ENCODE measurements around the gene RAD51C.
"Not testable (repeated sequence)": the region's sequence is repeated elsewhere in the genome, so short reads cannot be mapped to it uniquely, and the experiment has no call there.

Gene RAD51C

DNA sequence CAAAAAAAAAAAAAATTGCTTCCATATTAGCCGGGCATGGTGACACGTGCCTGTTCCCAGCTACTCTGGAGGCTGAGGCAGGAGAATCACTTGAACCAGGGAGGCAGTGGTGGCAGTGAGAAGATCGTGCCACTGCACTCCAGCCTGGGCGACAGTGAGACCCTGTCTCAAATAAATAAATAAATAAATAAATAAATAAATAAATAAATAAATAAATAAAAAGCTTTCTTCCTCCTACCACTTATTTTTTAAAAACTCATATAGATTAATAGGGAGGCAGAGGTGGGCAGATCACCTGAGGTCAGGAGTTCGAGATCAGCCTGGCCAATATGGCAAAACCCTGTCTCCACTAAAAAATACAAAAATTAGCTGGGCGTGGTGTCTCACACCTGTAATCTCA lies 7.9 kb upstream of the RAD51C start:
- not testable (repeated sequence) for DNase-seq

DNA sequence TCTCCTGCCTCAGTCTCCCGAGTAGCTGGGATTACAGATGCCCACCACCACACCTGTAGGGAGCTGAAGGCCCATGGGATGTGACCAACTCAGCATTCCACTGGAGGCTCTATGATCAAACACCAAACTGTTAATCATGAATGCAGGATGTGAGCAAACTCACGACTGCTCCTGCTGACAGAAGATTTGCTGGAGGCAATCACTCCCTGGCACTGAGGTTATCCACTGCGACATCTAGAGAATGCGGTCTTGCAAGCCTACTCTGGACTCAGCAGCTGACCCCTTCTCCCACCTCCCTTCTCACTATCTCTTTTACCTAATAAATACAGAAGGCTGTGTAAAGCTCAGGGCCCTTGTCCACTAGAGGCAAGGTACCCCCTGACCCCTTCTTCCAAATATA lies 5.4 kb upstream of the RAD51C start:
- DNase-seq, result no peak

DNA sequence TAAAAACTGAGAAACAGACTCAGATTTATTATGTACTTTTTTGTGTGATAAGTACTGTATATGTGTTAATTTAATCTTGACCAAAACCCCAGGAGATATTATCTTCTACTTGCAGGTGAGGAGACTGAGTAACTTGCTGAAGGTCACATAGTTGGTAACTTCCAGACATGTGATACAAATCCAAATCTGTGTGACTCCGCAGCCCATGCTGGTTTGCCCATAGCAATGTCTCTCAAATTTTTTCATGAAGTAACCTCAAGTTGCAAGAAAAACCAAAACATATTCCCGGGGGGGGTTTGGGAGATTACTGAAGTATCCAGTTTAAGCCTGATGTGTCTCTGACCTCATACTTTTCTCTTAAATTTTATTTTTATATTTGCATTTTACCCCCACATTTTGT lies 3.9 kb upstream of the RAD51C start:
- DNase-seq, result no peak

DNA sequence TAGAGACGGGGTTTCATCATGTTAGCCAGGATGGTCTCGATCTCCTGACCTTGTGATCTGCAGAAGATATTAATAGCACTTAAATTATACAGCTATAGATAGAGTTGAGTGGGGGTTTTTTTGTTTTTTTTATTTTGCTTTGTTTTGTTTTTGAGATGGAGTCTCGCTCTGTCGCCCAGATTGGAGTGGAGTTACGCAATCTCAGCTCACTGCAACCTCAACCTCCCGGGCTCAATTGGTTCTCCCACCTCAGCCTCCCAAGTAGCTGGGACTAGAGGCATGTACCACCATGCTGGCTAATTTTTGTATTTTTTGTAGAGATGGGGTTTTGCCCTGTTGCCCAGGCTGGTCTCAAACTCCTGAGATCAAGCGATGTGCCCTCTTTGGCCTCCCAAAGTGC lies 2.4 kb upstream of the RAD51C start:
- DNase-seq, result not testable (repeated sequence)

DNA sequence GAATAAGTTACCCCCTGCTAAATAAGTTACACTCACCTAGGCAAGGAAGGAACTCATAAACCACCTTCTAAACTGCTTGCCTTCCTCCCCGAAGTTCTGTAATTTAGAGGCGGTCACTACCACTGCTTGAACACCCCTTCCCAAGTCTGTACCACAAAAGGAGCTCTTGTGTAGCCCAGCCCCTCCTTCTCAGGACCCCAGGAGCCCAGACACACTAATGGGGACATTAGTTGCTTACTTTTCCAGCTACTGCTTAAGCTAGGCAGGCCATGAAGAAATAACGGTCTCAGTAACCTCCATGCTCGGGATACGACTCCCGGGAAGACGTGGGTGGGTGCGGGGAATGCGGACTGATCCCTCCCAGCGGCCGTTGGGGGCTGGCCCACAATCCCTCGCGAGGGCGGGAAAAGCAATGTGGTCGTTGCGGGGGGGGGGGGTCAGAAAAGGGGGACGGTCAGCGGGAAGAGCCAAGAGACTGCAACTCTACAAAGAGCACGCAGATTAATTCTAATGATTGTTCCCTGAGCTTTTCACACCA lies 632 bp upstream of the RAD51C start, which contains the start of gene TEX14:
TEX14 (minus strand) TSS at position 345 of the 538 bp plus-strand sequence. CDS start 40,044 bp downstream, outside the sequence.
- DNase-seq, result peak; percentile 78

GRCh38 chr17:58693208-58693607 lies 806 bp downstream of the RAD51C start:
- DNase-seq, result no peak

- no peak for DNase-seq
Observed at GRCh38 chr17:58693751-58694150, 1.3 kb downstream of the RAD51C start.

DNA sequence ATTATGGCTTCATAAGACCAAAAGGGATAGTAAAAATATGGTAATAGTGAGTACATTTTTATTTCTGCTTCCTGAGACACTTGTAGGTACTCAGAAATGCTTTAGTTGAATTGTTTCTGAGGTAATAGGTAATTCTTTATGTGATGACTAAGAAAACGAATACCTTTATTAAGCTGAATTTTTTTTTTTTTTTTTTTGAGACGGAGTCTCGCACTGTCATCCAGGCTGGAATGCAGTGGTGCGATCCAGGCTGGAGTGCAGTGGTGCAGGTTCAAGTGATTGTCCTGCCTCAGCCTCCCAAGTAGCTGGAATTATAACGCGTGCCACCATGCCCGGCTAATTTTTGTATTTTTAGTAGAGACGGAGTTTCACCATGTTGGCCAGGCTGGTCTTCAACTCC lies 1.9 kb downstream of the RAD51C start:
- no peak for DNase-seq

DNA sequence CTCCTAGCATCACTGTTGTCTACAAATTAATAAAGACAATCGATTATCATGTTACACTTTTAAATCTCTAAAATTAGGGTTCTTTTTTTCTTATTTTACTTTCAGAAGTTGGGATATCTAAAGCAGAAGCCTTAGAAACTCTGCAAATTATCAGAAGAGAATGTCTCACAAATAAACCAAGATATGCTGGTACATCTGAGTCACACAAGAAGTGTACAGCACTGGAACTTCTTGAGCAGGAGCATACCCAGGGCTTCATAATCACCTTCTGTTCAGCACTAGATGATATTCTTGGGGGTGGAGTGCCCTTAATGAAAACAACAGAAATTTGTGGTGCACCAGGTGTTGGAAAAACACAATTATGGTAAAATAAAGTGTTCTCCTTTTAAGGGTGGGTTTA lies 2.4 kb downstream of the RAD51C start:
- no peak for DNase-seq

GRCh38 chr17:58699771-58700170 lies 7.4 kb downstream of the RAD51C start:
- no peak for DNase-seq

GRCh38 chr17:58702045-58702476 lies 9.7 kb downstream of the RAD51C start:
- no peak for DNase-seq

DNA sequence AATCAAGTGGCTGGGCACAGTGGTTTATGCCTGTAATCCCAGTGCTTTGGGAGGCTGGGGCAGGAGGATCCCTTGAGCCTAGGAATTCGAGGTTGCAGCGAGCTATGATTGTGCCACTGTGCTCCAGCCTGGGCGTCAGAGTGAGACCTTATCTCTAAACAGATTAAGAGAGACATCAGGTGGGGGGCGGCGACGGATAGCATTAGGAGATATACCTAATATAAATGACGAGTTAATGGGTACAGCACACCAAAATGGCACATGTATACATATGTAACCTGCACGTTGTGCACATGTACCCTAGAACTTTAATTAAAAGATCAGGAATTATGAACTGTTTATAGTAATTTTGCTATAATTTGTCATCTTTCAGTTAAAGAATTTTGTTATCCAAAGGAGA lies 10.3 kb downstream of the RAD51C start:
- no peak for DNase-seq

DNA sequence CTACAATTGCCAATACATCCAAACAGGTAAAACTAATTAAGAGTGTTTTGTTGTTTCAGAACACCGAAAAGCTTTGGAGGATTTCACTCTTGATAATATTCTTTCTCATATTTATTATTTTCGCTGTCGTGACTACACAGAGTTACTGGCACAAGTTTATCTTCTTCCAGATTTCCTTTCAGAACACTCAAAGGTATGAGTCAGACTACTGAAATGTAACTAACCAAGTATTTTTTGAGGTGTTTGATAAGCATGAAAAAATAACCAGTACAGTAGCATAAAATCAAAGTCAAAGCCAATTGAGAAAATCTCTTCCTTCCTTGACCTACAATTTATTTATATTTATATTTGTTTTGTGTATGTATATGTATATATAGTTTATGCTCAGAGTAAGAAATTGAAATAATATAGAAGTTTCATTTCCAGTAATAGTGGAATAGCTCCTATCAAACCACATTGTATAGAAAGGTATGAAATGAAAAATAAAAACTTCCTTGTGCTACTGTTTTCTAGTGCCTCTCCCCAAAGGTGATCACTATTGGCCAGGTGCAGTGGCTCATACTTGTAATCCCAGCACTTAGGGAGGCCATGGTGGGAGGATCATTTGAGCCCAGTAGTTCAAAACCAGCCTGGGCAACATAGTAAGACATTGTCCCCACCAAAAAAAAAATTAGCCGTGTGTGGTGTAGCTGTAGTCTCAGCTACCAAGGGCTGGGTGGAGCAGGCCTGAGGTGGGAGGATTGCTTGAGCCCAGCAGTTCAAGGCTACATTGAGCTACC lies 10.9 kb downstream of the RAD51C start:
- DNase-seq, result no peak

DNA sequence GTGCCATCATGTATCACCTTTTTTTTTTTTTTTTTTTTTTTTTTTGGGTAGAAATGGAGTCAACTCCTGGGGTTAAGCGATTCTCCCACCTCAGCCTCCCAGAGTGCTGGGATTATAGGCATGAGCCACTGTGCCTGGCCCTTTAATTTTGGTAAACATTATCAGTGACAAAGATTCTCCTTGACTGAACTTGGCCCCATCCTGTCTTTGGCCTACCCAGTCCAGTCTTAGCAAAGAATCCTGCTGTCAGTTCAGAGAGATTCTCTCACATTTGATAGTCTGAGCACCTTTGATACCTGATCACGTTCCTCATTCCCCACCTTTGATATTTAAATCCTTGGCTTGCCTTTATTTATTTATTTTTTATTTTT lies 11.5 kb downstream of the RAD51C start:
- DNase-seq, result no peak

DNA sequence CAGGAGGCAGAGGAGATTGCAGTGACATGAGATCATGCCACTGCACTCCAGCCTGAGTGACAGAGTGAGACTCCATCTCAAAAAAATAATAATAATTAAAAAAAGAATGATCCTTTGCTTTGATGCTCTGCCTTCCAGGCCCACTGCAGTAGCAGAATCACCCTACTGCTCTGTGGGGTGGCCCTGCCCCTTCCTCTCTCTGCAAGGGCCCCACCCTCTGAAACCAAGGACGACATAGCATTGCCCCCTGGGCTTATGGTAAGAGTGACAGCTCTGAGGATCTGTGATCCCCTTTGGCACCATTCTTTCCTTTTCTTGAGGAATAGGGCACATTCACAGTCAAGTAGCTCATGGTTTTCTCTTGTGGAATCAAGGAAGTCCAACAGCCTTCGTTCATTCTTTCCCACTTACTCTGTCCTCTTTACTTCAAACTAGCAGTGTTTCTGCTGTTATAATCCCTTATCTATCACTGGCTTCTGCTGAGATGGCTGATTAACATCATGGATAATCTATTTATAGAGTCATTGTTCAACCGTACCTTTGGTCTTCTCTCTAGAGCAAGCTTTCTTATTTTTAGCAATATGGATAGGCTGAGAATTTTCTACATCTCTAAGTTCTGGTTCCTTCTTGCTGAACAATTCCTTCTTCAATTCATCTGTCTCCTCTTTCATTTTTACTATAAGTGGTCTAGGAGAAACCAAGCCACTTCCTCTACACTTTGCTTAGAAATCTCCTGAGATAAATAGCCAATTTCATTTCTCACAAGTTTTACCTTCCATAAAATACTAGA lies 14.1 kb downstream of the RAD51C start:
- no peak for DNase-seq

DNA sequence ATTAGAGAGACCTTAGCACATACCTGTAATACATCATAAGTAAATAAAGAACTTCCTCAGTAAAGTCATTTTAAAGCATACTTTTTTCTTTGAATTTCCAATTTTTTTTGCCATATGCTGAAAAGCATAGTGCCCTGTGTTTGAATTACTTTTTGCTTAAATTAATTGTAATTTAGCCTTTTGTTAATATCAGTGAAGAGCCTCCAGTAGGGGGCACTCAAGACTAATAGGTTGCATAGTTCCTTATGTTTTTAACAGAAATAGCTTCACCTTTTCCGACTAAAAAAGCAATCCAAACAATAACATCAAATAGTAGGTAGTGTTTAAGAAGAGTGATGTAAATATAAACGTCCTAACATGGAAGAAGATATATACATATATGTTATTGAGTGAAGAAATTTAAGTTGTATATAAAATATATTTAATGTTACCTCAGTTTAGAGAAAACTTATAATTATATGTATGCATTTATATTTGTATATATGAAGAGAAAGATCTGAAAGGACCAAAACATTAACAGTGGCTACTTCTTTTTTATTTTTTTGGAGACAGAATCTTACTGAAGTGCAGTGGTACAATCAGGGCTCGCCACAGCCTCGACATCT lies 18.6 kb downstream of the RAD51C start:
- DNase-seq, result peak; percentile 1

GRCh38 chr17:58722274-58722673 lies 29.9 kb downstream of the RAD51C start:
- no peak for DNase-seq

DNA sequence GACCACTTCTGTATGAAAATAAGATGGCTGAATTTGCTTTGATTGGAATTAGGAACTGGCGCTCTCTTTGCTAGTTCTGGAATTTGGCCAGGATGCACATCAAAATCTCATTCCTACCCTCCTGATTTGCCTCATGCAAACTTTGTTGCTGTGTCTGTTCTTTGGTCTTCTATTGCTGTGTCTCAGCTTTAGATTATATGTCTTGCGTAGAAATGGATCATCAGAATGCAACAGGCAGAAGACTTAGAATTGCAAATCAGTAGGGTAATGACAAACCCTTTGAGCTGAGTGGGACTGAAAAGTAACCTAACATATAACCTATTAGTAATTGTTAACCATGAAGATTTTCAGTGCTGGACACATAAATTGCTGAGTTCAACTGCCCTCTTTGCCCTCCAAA lies 30.3 kb downstream of the RAD51C start:
- no peak for DNase-seq

- DNase-seq, result no peak
Observed at GRCh38 chr17:58728798-58729197, 36.4 kb downstream of the RAD51C start.

GRCh38 chr17:58730937-58731336 lies 38.5 kb downstream of the RAD51C start:
- no peak for DNase-seq

GRCh38 chr17:58734040-58734439 lies 41.6 kb downstream of the RAD51C start:
- no peak for DNase-seq

DNA sequence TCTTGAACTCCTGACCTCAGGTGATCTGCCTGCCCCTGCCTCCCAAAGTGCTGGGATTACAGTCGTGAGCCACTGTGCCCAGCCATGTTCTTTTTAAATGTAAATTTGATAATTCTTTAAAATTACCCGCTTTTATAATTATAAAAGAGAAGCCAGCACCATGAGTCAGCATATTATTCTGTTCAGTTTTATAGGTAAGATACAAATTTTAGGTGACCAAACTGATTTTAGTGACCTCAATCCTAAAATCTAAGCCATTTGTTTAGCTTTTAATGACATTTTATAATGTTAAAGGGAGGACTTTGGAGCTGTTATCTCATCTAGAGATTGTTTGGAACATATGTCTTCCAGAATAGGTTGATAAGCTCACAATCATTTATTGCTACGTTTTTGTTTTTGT lies 42.4 kb downstream of the RAD51C start:
- no peak for DNase-seq

GRCh38 chr17:58741121-58741625 lies 48.8 kb downstream of the RAD51C start:
- no peak for DNase-seq
